ENCODE results near the gene CFAP77. TPM values are rescaled to one million over a fixed set of nuclear protein-coding genes. Genes with fewer than 3 reads are reported as not detected.

CFAP77 gene
- total and polyA plus RNA-seq, 2 of the 8 experiments (the other 6 are each of a cell fraction or from before 2014, with no cell fraction given), result 0.63 to 0.97 TPM

- H4K91ac ChIP-seq (replicated peaks; ENCODE audit: insufficient read length, low read length), result no peak overlapping the region
- FAIRE-seq (no peak), DNase-seq (ENCODE audit: low read depth in 1 of 2, low spot score in 2 of 2) (no peak)
- no peak overlapping the region for H2BK5ac ChIP-seq (ENCODE audit: low read depth, low read length)
- no peaks in the 10 kb centered on the region for H3K79me2 ChIP-seq (ENCODE audit: control insufficient read depth in 1 of 2, insufficient read depth in 2 of 2, low read length in 2 of 2)
- no peak overlapping the region for H2BK120ac ChIP-seq (replicated peaks; ENCODE audit: low read depth, low read length)
- H2BK20ac ChIP-seq (ENCODE audit: low read length), result peak overlapping the region; percentile 80
- peaks cover 0 to 4% (median 0%) of the 10 kb centered on the region in 4 experiments; a peak in 1 of 8 replicates for H3K36me3 ChIP-seq (ENCODE audit: control insufficient read depth in 2 of 4, insufficient read depth in 4 of 4, low read length in 3 of 4)
- peak overlapping the region; percentile 92; the same call in 1 of the 2 replicates for H2BK12ac ChIP-seq (ENCODE audit: low read depth, low read length)
- peak overlapping the region; percentile 5 to 65 (median 12); a peak in 4 of 8 replicates for H3K4me3 ChIP-seq (ENCODE audit: extremely low read depth in 1 of 4, insufficient read depth in 2 of 4, low read depth in 3 of 4, low read length in 4 of 4)
- H3K4me2 ChIP-seq (ENCODE audit: insufficient read depth in 1 of 2, low read depth in 2 of 2, low read length in 2 of 2), result peak overlapping the region; percentile 64 to 89
- no peak overlapping the region for H3K4ac ChIP-seq (replicated peaks; ENCODE audit: insufficient read length, low read depth, low read length)
- peaks cover 13% of the 10 kb centered on the region for H3K23me2 ChIP-seq (ENCODE audit: low read depth, low read length)
- H3K27ac ChIP-seq (ENCODE audit: low read depth, low read length), result no peak overlapping the region
- H2BK15ac ChIP-seq (ENCODE audit: low read length), result no peak overlapping the region
- H3K14ac ChIP-seq (ENCODE audit: insufficient read length), result no peak overlapping the region
- H3K23ac ChIP-seq (ENCODE audit: insufficient read length), result no peak overlapping the region
- no peak overlapping the region for H4K8ac ChIP-seq (ENCODE audit: extremely low read depth, insufficient read depth, low read length)
- H3K4me1 ChIP-seq (replicated peaks in 1 of 4; ENCODE audit: control insufficient read depth in 3 of 4, insufficient read depth in 4 of 4, low read length in 3 of 4), result peaks cover 0 to 74% (median 46%) of the 10 kb centered on the region in 4 experiments; a peak in 6 of 7 replicates
- H3K56ac ChIP-seq (replicated peaks; ENCODE audit: insufficient read length, low read depth, low read length), result no peak overlapping the region
- H3K9ac ChIP-seq (replicated peaks in 1 of 4; ENCODE audit: extremely low read depth in 1 of 4, low read depth in 3 of 4, low read length in 3 of 4), result no peak overlapping the region
- 4% methylated on average over 42 of the region's 42 CpGs; no CpG with 5 or more reads in 1 of the 2 experiments for WGBS, 2 experiments (ENCODE audit: extremely low coverage in 1 of 2, insufficient coverage in 1 of 2, insufficient read length in 1 of 2, insufficient replicate concordance in 2 of 2, low coverage in 1 of 2, low lambda C conversion rate in 2 of 2, missing lambda C conversion rate in 1 of 2)
- H3K79me1 ChIP-seq (ENCODE audit: low read depth, low read length), result no peaks in the 10 kb centered on the region
- H3K18ac ChIP-seq (ENCODE audit: extremely low read depth, low read length), result peak overlapping the region; percentile 71; the same call in 1 of the 2 replicates
- POLR2A ChIA-PET (ENCODE audit: partially characterized antibody), result interaction anchor here (1.1 kb wide), 1 partner anchor 176 kb away, joined by 3 read pairs; the partner anchor contains the start of gene CFAP77
- peaks cover 2 to 32% of the 10 kb centered on the region in 2 experiments for H4K20me1 ChIP-seq (replicated peaks in 1 of 2; ENCODE audit: control insufficient read depth in 1 of 2, insufficient read depth in 2 of 2, low read length in 2 of 2)
- H2AK5ac ChIP-seq (ENCODE audit: low read depth, low read length), result 0 out of 2 replicates have a peak overlapping the region, but pooled peaks have one; percentile 33
- CTCF ChIA-PET (ENCODE audit: partially characterized antibody), result interaction anchor here (0.5 to 1.2 kb wide), 3 partner anchors 8 to 132 kb away, joined by 3 to 4 read pairs (median 3); no protein-coding TSS in a partner anchor
- H2AFZ ChIP-seq (ENCODE audit: low read length), result 0 out of 2 replicates have a peak overlapping the region, but pooled peaks have one; percentile 18
- H3K27me3 ChIP-seq (replicated peaks in 1 of 4; ENCODE audit: control insufficient read depth in 3 of 4, extremely low read depth in 1 of 4, insufficient read depth in 3 of 4, low read length in 3 of 4), result peaks cover 81 to 99% (median 94%) of the 10 kb centered on the region in 4 experiments
- no peak overlapping the region for H4K5ac ChIP-seq (ENCODE audit: insufficient read length, low read depth, low read length)
- H3K9me3 ChIP-seq (ENCODE audit: insufficient read depth in 2 of 2, low read depth in 1 of 2, low read length in 1 of 2), result no peaks in the 10 kb centered on the region
- TF ChIP-seq E2F6 (IDR thresholded peaks at IDR 0.05), result no peak
- TF ChIP-seq SRF (IDR thresholded peaks at IDR 0.05; ENCODE audit: low read depth, low read length), result peak; percentile 68
- no peak for TF ChIP-seq BRCA1 (IDR thresholded peaks at IDR 0.05; ENCODE audit: low read depth, low read length)
- TF ChIP-seq BACH1 (IDR thresholded peaks at IDR 0.05; ENCODE audit: low read length), result no peak
- peak; percentile 91 for TF ChIP-seq CTBP2 (IDR thresholded peaks at IDR 0.05; ENCODE audit: borderline replicate concordance, insufficient read depth, insufficient read length, low read length)
- TF ChIP-seq RNF2 (IDR thresholded peaks at IDR 0.05; ENCODE audit: borderline replicate concordance, low read depth, low read length, missing control alignments, poor library complexity, severe bottlenecking), result peak; percentile 100
- TF ChIP-seq ATF2 (IDR thresholded peaks at IDR 0.05; ENCODE audit: low read length), result no peak
Observed at GRCh38 chr9:132585954-132586829, 176.2 kb downstream of the CFAP77 start.

Measured in H1 (cell line).